SK-N-SH (cell line): ENCODE data around the gene ABHD10. TPM values are rescaled to one million over a fixed set of nuclear protein-coding genes. Genes with fewer than 3 reads are reported as not detected.

Experiments
- CTCF ChIA-PET: fragments of 300-600, 350-600 bp; formaldehyde crosslinking; extraction: SDS; loops from one replicate; lab custom pipeline; 2021; lab: Yijun Ruan, JAX
- POLR2A ChIA-PET: fragments of 350-600 bp; sonication (Branson Sonifier 250); formaldehyde crosslinking; extraction: SDS; loops from one replicate; lab custom pipeline; 2020; ENCODE audit warnings: antibody characterized with exemption, inconsistent platforms; lab: Yijun Ruan, JAX
- DNase-seq: peaks from one replicate; pipeline ENCODE4 v3.0.0; 2012
- H2AFZ ChIP-seq: fragments of 200-600 bp; sonication (generic); 2 replicates; pipeline ENCODE4 v1.8.1; 2016; ENCODE audit warnings: antibody characterized with exemption, mild to moderate bottlenecking, low read depth
- H3F3A ChIP-seq: fragments of 200-600 bp; sonication (generic); replicated peaks from 2 replicates; pipeline ENCODE3; 2016; ENCODE audit warnings: antibody characterized with exemption, mild to moderate bottlenecking; ENCODE audit not compliant: insufficient read depth
- H3K27ac ChIP-seq, 2 experiments: fragments of 200-500 bp in 1 of 2; fragments of 200-600 bp in 1 of 2; sonication (Bioruptor generic) in 1 of 2; sonication (generic), shearing (Covaris generic) in 1 of 2; 2 replicates each; pipeline versions ENCODE4 v1.5.1 to v1.6.1; 2014 to 2016; ENCODE audit warnings: low read depth in 2 of 2, inconsistent platforms in 1 of 2, low read length in 1 of 2, mild to moderate bottlenecking in 1 of 2, mixed read lengths in 1 of 2
- H3K27me3 ChIP-seq: fragments of 200-600 bp; sonication (generic), shearing (Covaris generic); 2 replicates; pipeline ENCODE4 v1.6.1; 2016; ENCODE audit warnings: mixed run types; ENCODE audit not compliant: insufficient read depth
- H3K36me3 ChIP-seq, 2 experiments: fragments of 200-500 bp in 1 of 2; fragments of 200-600 bp in 1 of 2; sonication (Bioruptor generic) in 1 of 2; sonication (generic) in 1 of 2; replicated peaks in 1 of 2; 2 replicates each; pipeline versions ENCODE3 to v1.5.1; 2014 to 2016; ENCODE audit warnings: low read length in 1 of 2, mild to moderate bottlenecking in 1 of 2; ENCODE audit not compliant: insufficient read depth in 2 of 2, control insufficient read depth in 1 of 2
- H3K4me1 ChIP-seq, 2 experiments: fragments of 200-500 bp in 1 of 2; fragments of 200-600 bp in 1 of 2; sonication (Bioruptor generic) in 1 of 2; sonication (generic), shearing (Covaris generic) in 1 of 2; 2 replicates each; pipeline versions ENCODE4 v1.5.1 to v1.6.1; 2014 to 2016; ENCODE audit warnings: low read depth in 1 of 2, low read length in 1 of 2, mixed run types in 1 of 2; ENCODE audit not compliant: insufficient read depth in 2 of 2, control insufficient read depth in 1 of 2
- H3K4me2 ChIP-seq: fragments of 200-600 bp; sonication (generic), shearing (Covaris generic); 2 replicates; pipeline ENCODE4 v1.6.1; 2017; ENCODE audit warnings: mixed run types
- H3K4me3 ChIP-seq, 2 experiments: fragments of 200-500 bp in 1 of 2; fragments of 200-600 bp in 1 of 2; sonication (Bioruptor generic) in 1 of 2; sonication (generic), shearing (Covaris generic) in 1 of 2; 2 replicates each; pipeline versions ENCODE4 v1.5.1 to v1.8.1; 2014 to 2016; ENCODE audit warnings: low read depth in 2 of 2, inconsistent platforms in 1 of 2, low read length in 1 of 2, mild to moderate bottlenecking in 1 of 2, mixed read lengths in 1 of 2, moderate library complexity in 1 of 2
- H3K79me2 ChIP-seq: fragments of 200-600 bp; sonication (generic); 2 replicates; pipeline ENCODE4 v1.8.1; 2017; ENCODE audit warnings: mild to moderate bottlenecking; ENCODE audit not compliant: insufficient read depth
- H3K9ac ChIP-seq: fragments of 200-600 bp; sonication (generic); 2 replicates; pipeline ENCODE4 v1.6.1; 2017; ENCODE audit warnings: mixed run types
- H3K9me2 ChIP-seq: fragments of 200-600 bp; sonication (generic); 2 replicates; pipeline ENCODE4 v1.6.1; 2017; ENCODE audit warnings: mixed run types
- H3K9me3 ChIP-seq: fragments of 200-600 bp; sonication (generic); 2 replicates; pipeline ENCODE4 v1.6.1; 2017; ENCODE audit warnings: mixed run types, mild to moderate bottlenecking, moderate library complexity
- H4K20me1 ChIP-seq: fragments of 200-600 bp; sonication (generic); 2 replicates; pipeline ENCODE4 v1.6.1; 2017; ENCODE audit warnings: mild to moderate bottlenecking, mixed run types; ENCODE audit not compliant: insufficient read depth
- CHD2 ChIP-seq: fragments of 150-350 bp; IDR thresholded peaks from 2 replicates; pipeline ENCODE4 v1.6.1; 2018; ENCODE audit warnings: low read length; ENCODE audit not compliant: partially characterized antibody
- FOSL2 ChIP-seq: IDR thresholded peaks from 2 replicates; pipeline ENCODE4 v1.4.0; 2012; ENCODE audit warnings: low read depth, mild to moderate bottlenecking, moderate library complexity, borderline replicate concordance
- FOXJ3 ChIP-seq: sonication (generic); formaldehyde crosslinking; IDR thresholded peaks from 2 replicates; pipeline ENCODE4 v1.5.1; 2020; ENCODE audit warnings: mild to moderate bottlenecking, missing genetic modification reagents
- FOXM1 ChIP-seq: IDR thresholded peaks from 2 replicates; pipeline ENCODE4 v1.4.0; 2012; ENCODE audit warnings: low read depth, mild to moderate bottlenecking
- GABPA ChIP-seq: IDR thresholded peaks from 2 replicates; pipeline ENCODE4 v1.4.0; 2012; ENCODE audit warnings: low read depth, mild to moderate bottlenecking
- JUND ChIP-seq: IDR thresholded peaks from 2 replicates; pipeline ENCODE4 v1.4.0; 2012
- MXI1 ChIP-seq: IDR thresholded peaks from 2 replicates; pipeline ENCODE4 v1.6.1; 2012; ENCODE audit warnings: mild to moderate bottlenecking, low read depth, low read length, improper control_type of control experiment
- NFIC ChIP-seq: IDR thresholded peaks from 2 replicates; pipeline ENCODE4 v1.4.0; 2012; ENCODE audit warnings: borderline replicate concordance
- NRF1 ChIP-seq: IDR thresholded peaks from 2 replicates; pipeline ENCODE4 v1.6.1; 2012; ENCODE audit warnings: low read depth, mild to moderate bottlenecking, low read length
- POLR2AphosphoS5 ChIP-seq: IDR thresholded peaks from 2 replicates; pipeline ENCODE4 v1.6.1; 2012; ENCODE audit warnings: low read depth, low read length
- SIN3A ChIP-seq: IDR thresholded peaks from 2 replicates; pipeline ENCODE4 v1.6.1; 2012; ENCODE audit warnings: low read depth, mild to moderate bottlenecking, low read length, moderate library complexity, borderline replicate concordance
- TCF12 ChIP-seq: IDR thresholded peaks from 2 replicates; pipeline ENCODE4 v1.4.0; 2012
- TEAD4 ChIP-seq: IDR thresholded peaks from 2 replicates; pipeline ENCODE4 v1.4.0; 2012; ENCODE audit warnings: mild to moderate bottlenecking, borderline replicate concordance; ENCODE audit not compliant: insufficient read depth
- WGBS: methylation state at CpG from one replicate; pipeline ENCODE4 v1.1.6; 2017; ENCODE audit warnings: low lambda C conversion rate; 5-methylcytosine and 5-hydroxymethylcytosine counted together
- polyA plus RNA-seq, 3 experiments: library from polyadenylated mRNA; depleted of rRNA; stranded (reverse); fragments of >200 nt; gene quantifications; 2 replicates each; pipeline ENCODE4 v1.2.3, GENCODE V29; 2012
- TF ChIP-seq, protein P1 (sequence below): IDR thresholded peaks from 2 replicates; pipeline ENCODE4 v1.4.0; 2012; ENCODE audit warnings: low read depth, borderline replicate concordance
- TF ChIP-seq, protein P2 (sequence below): IDR thresholded peaks from 2 replicates; pipeline ENCODE4; 2012
- TF ChIP-seq, protein P3 (sequence below): fragments of 200-600 bp; sonication (generic); IDR thresholded peaks from 2 replicates; pipeline ENCODE4 v1.6.1; 2017; ENCODE audit warnings: antibody characterized with exemption, mild to moderate bottlenecking, moderate library complexity
- TF ChIP-seq, protein P4 (sequence below): fragments of 150-350 bp; IDR thresholded peaks from 2 replicates; pipeline ENCODE4 v1.6.1; 2017; ENCODE audit warnings: antibody characterized with exemption, low read length, low read depth, borderline replicate concordance

ABHD10 gene
- polyA plus RNA-seq, 1 of the 3 experiments (the other 2 are of a cell fraction), result 14.8 TPM

DNA sequence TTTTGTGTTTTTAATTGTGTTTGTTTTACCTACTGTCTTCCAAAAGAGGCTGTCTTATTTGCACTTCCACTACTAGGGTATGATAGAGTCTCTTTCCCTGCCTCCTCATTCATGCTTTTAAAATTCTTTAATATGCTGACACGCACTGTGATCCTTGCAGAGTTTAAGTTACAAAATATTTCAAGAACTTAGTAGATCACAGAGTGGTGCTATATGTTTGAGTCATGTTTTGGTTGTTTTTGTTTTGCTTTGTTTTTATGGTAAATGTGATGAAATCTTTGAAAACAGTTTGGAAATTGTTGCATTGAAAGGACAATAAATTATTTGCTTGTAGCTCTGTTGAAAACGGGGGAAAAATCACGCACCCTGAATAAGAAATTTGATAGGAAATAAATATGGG lies 5.9 kb upstream of the ABHD10 start:
- ChIA-PET POLR2A (no interaction called here), CTCF (interaction anchor here (0.6 to 12.2 kb wide), 2 partner anchors 41 to 254 kb away, joined by 3 to 255 read pairs; no protein-coding TSS in a partner anchor)
- WGBS, result 64% methylated on average over 3 of the region's 3 CpGs
- Histone ChIP-seq H3K9ac (no peak overlapping the region), H3K79me2 (no peaks in the 10 kb centered on the region), H3K9me3 (no peaks in the 10 kb centered on the region), H3K9me2 (no peaks in the 10 kb centered on the region), H3F3A (peaks cover 35% of the 10 kb centered on the region), H4K20me1 (no peaks in the 10 kb centered on the region), H3K4me2 (no peak overlapping the region), H3K27me3 (no peaks in the 10 kb centered on the region), H3K4me3 (no peak overlapping the region), H3K4me1 (no peaks in the 10 kb centered on the region), H2AFZ (no peak overlapping the region), H3K36me3 (peaks cover 45 to 54% of the 10 kb centered on the region in 2 experiments), H3K27ac (no peak overlapping the region)
- TF ChIP-seq GABPA (no peak), MXI1 (no peak), NFIC (no peak), TCF12 (no peak), FOXM1 (no peak), TEAD4 (no peak), SIN3A (no peak), CHD2 (no peak), FOSL2 (no peak), JUND (no peak), NRF1 (no peak), POLR2AphosphoS5 (no peak), FOXJ3 (CRISPR knock-in tag) (no peak)
- TF ChIP-seq, protein P1, sequence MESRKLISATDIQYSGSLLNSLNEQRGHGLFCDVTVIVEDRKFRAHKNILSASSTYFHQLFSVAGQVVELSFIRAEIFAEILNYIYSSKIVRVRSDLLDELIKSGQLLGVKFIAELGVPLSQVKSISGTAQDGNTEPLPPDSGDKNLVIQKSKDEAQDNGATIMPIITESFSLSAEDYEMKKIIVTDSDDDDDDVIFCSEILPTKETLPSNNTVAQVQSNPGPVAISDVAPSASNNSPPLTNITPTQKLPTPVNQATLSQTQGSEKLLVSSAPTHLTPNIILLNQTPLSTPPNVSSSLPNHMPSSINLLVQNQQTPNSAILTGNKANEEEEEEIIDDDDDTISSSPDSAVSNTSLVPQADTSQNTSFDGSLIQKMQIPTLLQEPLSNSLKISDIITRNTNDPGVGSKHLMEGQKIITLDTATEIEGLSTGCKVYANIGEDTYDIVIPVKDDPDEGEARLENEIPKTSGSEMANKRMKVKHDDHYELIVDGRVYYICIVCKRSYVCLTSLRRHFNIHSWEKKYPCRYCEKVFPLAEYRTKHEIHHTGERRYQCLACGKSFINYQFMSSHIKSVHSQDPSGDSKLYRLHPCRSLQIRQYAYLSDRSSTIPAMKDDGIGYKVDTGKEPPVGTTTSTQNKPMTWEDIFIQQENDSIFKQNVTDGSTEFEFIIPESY, result no peak
- TF ChIP-seq, protein P2, sequence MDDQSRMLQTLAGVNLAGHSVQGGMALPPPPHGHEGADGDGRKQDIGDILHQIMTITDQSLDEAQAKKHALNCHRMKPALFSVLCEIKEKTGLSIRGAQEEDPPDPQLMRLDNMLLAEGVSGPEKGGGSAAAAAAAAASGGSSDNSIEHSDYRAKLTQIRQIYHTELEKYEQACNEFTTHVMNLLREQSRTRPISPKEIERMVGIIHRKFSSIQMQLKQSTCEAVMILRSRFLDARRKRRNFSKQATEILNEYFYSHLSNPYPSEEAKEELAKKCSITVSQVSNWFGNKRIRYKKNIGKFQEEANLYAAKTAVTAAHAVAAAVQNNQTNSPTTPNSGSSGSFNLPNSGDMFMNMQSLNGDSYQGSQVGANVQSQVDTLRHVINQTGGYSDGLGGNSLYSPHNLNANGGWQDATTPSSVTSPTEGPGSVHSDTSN, result no peak
- TF ChIP-seq, protein P3, sequence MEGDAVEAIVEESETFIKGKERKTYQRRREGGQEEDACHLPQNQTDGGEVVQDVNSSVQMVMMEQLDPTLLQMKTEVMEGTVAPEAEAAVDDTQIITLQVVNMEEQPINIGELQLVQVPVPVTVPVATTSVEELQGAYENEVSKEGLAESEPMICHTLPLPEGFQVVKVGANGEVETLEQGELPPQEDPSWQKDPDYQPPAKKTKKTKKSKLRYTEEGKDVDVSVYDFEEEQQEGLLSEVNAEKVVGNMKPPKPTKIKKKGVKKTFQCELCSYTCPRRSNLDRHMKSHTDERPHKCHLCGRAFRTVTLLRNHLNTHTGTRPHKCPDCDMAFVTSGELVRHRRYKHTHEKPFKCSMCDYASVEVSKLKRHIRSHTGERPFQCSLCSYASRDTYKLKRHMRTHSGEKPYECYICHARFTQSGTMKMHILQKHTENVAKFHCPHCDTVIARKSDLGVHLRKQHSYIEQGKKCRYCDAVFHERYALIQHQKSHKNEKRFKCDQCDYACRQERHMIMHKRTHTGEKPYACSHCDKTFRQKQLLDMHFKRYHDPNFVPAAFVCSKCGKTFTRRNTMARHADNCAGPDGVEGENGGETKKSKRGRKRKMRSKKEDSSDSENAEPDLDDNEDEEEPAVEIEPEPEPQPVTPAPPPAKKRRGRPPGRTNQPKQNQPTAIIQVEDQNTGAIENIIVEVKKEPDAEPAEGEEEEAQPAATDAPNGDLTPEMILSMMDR, result no peak
- TF ChIP-seq, protein P4, sequence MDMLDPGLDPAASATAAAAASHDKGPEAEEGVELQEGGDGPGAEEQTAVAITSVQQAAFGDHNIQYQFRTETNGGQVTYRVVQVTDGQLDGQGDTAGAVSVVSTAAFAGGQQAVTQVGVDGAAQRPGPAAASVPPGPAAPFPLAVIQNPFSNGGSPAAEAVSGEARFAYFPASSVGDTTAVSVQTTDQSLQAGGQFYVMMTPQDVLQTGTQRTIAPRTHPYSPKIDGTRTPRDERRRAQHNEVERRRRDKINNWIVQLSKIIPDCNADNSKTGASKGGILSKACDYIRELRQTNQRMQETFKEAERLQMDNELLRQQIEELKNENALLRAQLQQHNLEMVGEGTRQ, result no peak
- DNase-seq, result no peak
